Mammary epithelial cell (primary cell): Measurements from ENCODE around the gene ZNF302.

Experiments used
- EZH2 ChIP-seq: IDR thresholded peaks from 2 replicates; pipeline ENCODE4 v1.6.1; 2012; ENCODE audit warnings: low read length, inconsistent platforms, borderline replicate concordance
- TF ChIP-seq, protein P1 (sequence below), 2 donors: IDR thresholded peaks in 1 of 2; conservative IDR thresholded peaks in 1 of 2; 2 replicates each; pipeline ENCODE4 v1.5.1; 2011 to 2012; ENCODE audit warnings: inconsistent platforms in 2 of 2, low read length in 2 of 2, mild to moderate bottlenecking in 2 of 2, control low read depth in 1 of 2, low read depth in 1 of 2; ENCODE audit not compliant: insufficient read depth in 1 of 2; ENCODE audit errors: extremely low read depth in 1 of 2

- no peak for TF ChIP-seq EZH2
- TF ChIP-seq, protein P1, sequence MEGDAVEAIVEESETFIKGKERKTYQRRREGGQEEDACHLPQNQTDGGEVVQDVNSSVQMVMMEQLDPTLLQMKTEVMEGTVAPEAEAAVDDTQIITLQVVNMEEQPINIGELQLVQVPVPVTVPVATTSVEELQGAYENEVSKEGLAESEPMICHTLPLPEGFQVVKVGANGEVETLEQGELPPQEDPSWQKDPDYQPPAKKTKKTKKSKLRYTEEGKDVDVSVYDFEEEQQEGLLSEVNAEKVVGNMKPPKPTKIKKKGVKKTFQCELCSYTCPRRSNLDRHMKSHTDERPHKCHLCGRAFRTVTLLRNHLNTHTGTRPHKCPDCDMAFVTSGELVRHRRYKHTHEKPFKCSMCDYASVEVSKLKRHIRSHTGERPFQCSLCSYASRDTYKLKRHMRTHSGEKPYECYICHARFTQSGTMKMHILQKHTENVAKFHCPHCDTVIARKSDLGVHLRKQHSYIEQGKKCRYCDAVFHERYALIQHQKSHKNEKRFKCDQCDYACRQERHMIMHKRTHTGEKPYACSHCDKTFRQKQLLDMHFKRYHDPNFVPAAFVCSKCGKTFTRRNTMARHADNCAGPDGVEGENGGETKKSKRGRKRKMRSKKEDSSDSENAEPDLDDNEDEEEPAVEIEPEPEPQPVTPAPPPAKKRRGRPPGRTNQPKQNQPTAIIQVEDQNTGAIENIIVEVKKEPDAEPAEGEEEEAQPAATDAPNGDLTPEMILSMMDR (conservative IDR thresholded peaks at IDR 0.05 in 1 of 2, IDR thresholded peaks at IDR 0.05 in 1 of 2; ENCODE audit: extremely low read depth in 1 of 2, insufficient read depth in 1 of 2, low read depth in 1 of 2, low read length in 2 of 2) = no peak
Observed at GRCh38 chr19:34713262-34713637, 35.8 kb downstream of the ZNF302 start.
